Activated CD4-positive, CD25-positive, alpha-beta regulatory T cell treated with anti-CD3 and anti-CD28 coated beads, Interleukin-2, amount 50 U/mL, for 72 hours (primary cell): ENCODE results near the gene OR14A16.

Source experiments
- DNase-seq: peaks from one replicate; pipeline ENCODE4 v3.0.0; 2021

The OR14A16 gene, protein sequence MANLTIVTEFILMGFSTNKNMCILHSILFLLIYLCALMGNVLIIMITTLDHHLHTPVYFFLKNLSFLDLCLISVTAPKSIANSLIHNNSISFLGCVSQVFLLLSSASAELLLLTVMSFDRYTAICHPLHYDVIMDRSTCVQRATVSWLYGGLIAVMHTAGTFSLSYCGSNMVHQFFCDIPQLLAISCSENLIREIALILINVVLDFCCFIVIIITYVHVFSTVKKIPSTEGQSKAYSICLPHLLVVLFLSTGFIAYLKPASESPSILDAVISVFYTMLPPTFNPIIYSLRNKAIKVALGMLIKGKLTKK

GRCh38 chr1:247824023-247824422 lies at the start of gene OR14A16:
OR14A16 (minus strand) TSS chr1:247824119; CDS start chr1:247815729, 8,390 bp downstream.
- no peak for DNase-seq

GRCh38 chr1:247865416-247865815 lies 41.5 kb upstream of the OR14A16 start:
- no peak for DNase-seq

GRCh38 chr1:247864644-247865043 lies 40.7 kb upstream of the OR14A16 start:
- no peak for DNase-seq

- DNase-seq = no peak
Observed at GRCh38 chr1:247862756-247863155, 38.8 kb upstream of the OR14A16 start.

- DNase-seq = no peak
Observed at GRCh38 chr1:247857985-247858619, 34.2 kb upstream of the OR14A16 start.

- peak; percentile 32 for DNase-seq
Observed at GRCh38 chr1:247857069-247857984, 33.4 kb upstream of the OR14A16 start, which contains the start of gene TRIM58. TRIM58 (plus strand) TSS chr1:247857187; CDS start chr1:247857247, 60 bp downstream.

DNA sequence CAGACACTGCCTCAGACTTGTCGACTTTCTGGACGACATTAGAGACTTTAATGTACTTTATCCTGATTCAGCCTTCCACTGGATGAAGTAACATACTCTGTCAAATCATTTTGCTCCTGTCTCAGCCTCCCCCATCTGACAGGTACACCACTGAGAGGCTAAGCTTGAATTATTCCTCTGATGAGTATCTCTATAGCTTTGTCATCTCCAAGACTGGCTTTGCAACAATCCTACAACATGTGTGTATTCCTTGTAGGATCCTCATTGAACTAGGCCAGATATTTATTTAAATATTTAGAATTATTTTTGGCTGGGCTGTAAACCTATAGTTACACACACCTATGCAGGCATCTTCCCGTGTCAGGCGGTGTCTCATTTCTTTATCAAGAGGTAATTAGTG lies 32.0 kb upstream of the OR14A16 start:
- no peak for DNase-seq

DNA sequence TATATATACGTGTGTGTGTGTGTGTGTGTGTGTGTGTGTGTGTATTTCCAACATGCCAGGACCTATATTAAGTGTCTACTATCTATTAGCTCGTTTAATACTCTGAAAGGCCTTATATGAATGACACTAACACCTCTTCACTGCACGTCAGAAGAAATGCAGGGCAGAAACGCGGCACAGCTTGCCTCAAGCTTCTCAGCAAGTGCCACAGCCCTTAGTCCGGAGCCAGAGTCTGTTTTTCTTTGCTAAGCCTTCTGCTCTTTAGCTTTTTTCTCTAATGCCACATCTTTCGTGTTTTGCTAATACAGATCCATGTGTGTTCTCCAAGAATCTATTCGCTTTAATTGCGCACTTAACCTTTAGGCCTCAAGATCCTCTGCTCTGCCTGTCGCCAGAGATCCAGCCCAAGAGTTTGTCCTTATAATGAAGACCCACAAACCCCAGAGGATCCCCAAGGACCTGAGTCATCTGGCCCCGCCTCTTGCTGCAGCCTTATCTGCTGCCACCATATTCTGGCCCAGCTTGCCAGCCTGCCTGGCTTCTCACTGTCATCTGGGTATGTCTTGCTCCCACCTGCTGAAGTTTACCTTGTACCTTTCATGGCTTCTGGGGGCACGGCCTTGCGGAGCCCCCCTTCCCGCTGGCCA lies 31.1 kb upstream of the OR14A16 start:
- no peak for DNase-seq

GRCh38 chr1:247849616-247850015 lies 25.7 kb upstream of the OR14A16 start:
- DNase-seq = no peak

DNA sequence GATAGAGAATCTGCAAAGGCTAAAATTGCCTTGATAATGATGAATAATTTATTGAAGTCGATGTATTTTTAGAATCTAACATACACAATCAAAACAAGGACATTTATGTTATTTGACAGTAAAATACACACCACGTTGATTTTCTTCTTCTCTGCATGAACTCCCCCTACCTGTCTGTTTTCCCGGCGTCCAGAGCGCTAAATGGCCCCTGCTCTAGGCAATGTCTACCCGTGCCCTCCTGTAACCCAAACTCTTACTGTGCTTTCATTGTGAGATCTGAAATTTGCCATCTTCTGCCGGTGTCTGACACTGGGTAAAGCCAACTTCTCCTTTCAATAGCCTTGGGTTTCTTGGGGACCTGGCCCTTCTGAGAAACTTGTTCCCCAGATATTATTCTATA lies 24.4 kb upstream of the OR14A16 start:
- DNase-seq = no peak

DNA sequence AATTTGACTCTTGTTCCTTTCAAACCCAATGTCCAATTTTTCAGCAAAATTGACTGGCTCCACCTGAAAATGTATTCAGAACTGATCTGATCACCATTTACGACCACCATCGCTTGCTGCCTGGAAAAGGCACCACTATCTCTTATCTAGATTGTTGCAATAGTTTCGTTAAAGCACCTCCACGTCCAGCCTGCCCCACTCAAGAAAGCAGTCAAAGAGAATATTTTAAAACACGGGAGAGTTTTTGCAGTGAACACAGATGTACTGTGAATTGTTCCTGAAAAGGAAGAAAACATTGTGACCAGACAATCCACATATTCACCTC lies 21.7 kb upstream of the OR14A16 start:
- DNase-seq = no peak

- no peak for DNase-seq
Observed at GRCh38 chr1:247845011-247845692, 21.2 kb upstream of the OR14A16 start.

- no peak for DNase-seq
Observed at GRCh38 chr1:247843411-247843810, 19.5 kb upstream of the OR14A16 start.

- no peak for DNase-seq
Observed at GRCh38 chr1:247841796-247842195, 17.9 kb upstream of the OR14A16 start, which contains the start of gene OR11L1. OR11L1 (minus strand) TSS chr1:247841896; CDS start chr1:247841896, 0 bp downstream.

GRCh38 chr1:247840818-247841217 lies 16.9 kb upstream of the OR14A16 start:
- DNase-seq = no peak

DNA sequence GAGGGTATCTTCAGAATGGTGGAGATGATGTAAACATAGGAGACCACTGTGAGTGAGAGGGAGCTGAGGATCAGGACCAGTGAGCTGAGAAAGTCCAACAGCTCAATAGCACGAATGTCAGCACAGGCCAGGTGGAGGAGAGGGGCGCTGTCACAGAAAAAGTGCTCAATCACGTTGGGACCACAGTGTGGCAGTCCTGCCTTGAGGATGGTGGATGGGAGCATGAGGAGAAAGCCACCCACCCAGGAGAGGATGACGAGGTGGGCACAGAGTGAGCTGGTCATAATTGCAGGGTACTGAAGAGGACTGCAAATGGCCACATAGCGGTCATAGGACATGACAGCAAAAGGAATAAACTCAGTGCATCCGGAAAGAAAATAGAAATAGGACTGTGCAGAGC lies 9.7 kb upstream of the OR14A16 start:
- DNase-seq = no peak

- no peak for DNase-seq
Observed at GRCh38 chr1:247829656-247830055, 5.7 kb upstream of the OR14A16 start.

DNA sequence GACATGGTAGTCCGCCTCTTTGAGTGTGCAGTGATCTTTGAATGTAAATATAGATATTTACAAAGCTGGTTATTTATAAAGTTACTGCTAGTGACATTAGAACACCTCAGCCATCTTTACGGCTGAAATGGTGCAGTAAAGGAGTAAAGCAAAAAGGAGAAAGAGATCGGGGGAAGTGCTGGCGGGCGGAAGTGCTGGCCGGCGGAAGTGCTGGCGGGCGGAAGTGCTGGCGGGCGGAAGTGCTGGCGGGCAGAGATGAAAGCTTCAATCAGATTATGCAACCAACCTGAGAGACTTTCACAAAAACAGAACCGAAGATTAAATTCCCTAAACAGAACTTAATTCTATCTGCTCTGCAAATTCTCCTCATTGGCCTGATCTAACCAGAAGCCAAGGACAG lies 1.4 kb upstream of the OR14A16 start:
- DNase-seq = no peak

GRCh38 chr1:247822060-247822459 lies 1.9 kb downstream of the OR14A16 start:
- no peak for DNase-seq

DNA sequence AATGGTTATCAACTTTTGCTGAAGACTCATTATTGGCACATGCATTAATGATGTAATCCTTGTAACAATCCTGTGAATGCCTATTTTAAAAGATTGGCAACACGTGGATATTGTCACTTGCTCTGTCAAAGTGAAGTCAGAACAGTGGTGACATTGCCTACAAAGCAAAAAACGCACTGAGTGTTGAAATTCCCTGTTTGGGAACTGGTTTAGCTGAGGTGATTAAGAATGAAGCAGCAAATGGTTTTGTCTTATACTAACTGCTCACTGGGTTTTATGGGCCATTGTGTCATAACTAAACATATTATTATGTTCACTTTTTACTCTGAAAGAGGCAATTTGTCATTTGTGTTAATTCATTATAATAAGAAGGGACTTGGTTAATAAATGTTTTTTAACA lies 11.3 kb downstream of the OR14A16 start:
- no peak for DNase-seq

- no peak for DNase-seq
Observed at GRCh38 chr1:247797518-247797917, 26.4 kb downstream of the OR14A16 start.

DNA sequence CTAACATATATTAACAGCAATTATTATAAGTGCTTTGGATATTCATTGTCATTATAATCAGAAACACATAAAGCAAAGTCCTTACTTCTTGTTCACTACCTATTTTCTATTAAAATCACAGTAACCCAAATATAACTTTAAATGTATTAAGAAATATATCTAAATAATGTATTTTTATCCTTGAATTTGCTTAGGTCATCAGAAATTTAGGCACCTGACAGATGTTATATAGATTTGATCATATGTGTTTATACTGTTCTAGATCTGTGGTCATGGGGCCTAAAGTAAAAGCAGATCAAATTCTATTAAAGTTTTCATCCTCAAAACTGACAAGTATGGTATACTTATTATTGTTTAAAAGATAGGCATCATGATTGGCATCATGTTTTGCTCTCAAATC lies 54.3 kb downstream of the OR14A16 start:
- DNase-seq = no peak
